A549 (cell line): Measurements from ENCODE around the gene SPRR2B. TPM values are rescaled to one million over a fixed set of nuclear protein-coding genes. Genes with fewer than 3 reads are reported as not detected.
A peak's percentile ranks its signal among the peaks of the same experiment; 100 is the strongest.

ENCODE experiments used
- ATAC-seq, 2 experiments: fragments of 200-7000 bp in 1 of 2; fragments of >200 bp in 1 of 2; cut with Nextera tagmentation in 1 of 2; cut with Tn5 transposase in 1 of 2; 3 replicates each; pipeline versions ENCODE4 v1.8.0 to v1.9.1; 2018 to 2020; ENCODE audit warnings: mild to moderate bottlenecking in 1 of 2, moderate library complexity in 1 of 2
- CTCF ChIA-PET: fragments of 300-600 bp; sonication (Branson Sonifier 250); formaldehyde crosslinking; extraction: SDS; loops from one replicate; lab custom pipeline; 2021; ENCODE audit warnings: antibody characterized with exemption, inconsistent platforms; lab: Yijun Ruan, JAX
- POLR2A ChIA-PET: fragments of 350-600 bp; formaldehyde crosslinking; extraction: SDS; loops from one replicate; lab custom pipeline; 2021; ENCODE audit warnings: antibody characterized with exemption, inconsistent platforms; lab: Yijun Ruan, JAX
- DNase-seq, 2 experiments: peaks; one replicate each; pipeline versions ENCODE4 v3.0.0 to v3.0.0-alpha.2; 2011 to 2016; ENCODE audit warnings: low read depth in 1 of 2, low spot score in 1 of 2
- FAIRE-seq: peaks from 2 replicates; lab custom pipeline; 2011; peaks lifted over from hg19 to GRCh38; lab: Jason Lieb, UNC
- H3K27ac ChIP-seq, 2 experiments: fragments of >200 bp; sonication (Bioruptor Twin); formaldehyde crosslinking; 3 replicates each; pipeline ENCODE4 v1.5.1; 2016 to 2017
- H3K4me1 ChIP-seq: fragments of >200 bp; sonication (Bioruptor Twin); formaldehyde crosslinking; 3 replicates; pipeline ENCODE4 v1.6.1; 2016
- H3K4me2 ChIP-seq: fragments of >200 bp; sonication (Bioruptor Twin); formaldehyde crosslinking; 3 replicates; pipeline ENCODE4 v1.6.1; 2016
- H3K4me3 ChIP-seq: fragments of >200 bp; sonication (Bioruptor Twin); formaldehyde crosslinking; 3 replicates; pipeline ENCODE4 v1.5.1; 2016
- H3K9me3 ChIP-seq: fragments of >200 bp; sonication (Bioruptor Twin); formaldehyde crosslinking; 3 replicates; pipeline ENCODE4 v1.6.1; 2016
- CTCF ChIP-seq: fragments of >200 bp; sonication (Bioruptor Twin); formaldehyde crosslinking; IDR thresholded peaks from 3 replicates; pipeline ENCODE4 v1.5.1; 2016
- EHF ChIP-seq: fragments of 250-450 bp; sonication (Bioruptor Pico); IDR thresholded peaks from 2 replicates; pipeline ENCODE4 v1.5.0; 2020; ENCODE audit warnings: mild to moderate bottlenecking
- ELK1 ChIP-seq: fragments of 150-350 bp; IDR thresholded peaks from 2 replicates; pipeline ENCODE4 v1.6.1; 2014; ENCODE audit warnings: low read depth, mild to moderate bottlenecking, low read length
- FOSL2 ChIP-seq, 2 experiments: fragments of 450-650 bp in 1 of 2; fragments of >200 bp in 1 of 2; sonication (Bioruptor Twin) in 1 of 2; formaldehyde crosslinking; IDR thresholded peaks; 2 replicates each; pipeline versions ENCODE4 v1.5.0 to v1.6.1; 2016 to 2020; ENCODE audit warnings: mild to moderate bottlenecking in 1 of 2, moderate library complexity in 1 of 2
- FOXS1 ChIP-seq: fragments of 250-450 bp; sonication (Bioruptor Pico); IDR thresholded peaks from 2 replicates; pipeline ENCODE4 v1.5.0; 2020; ENCODE audit warnings: mild to moderate bottlenecking, moderate library complexity
- HES2 ChIP-seq: fragments of >200 bp; sonication (Bioruptor Twin); formaldehyde crosslinking; IDR thresholded peaks from 2 replicates; pipeline ENCODE4 v1.6.1; 2016
- HOXB13 ChIP-seq: fragments of 250-450 bp; sonication (Bioruptor Pico); IDR thresholded peaks from 2 replicates; pipeline ENCODE4 v1.5.0; 2020; ENCODE audit warnings: low read depth, mild to moderate bottlenecking, moderate library complexity
- KDM1A ChIP-seq: fragments of 200-600 bp; sonication (generic); IDR thresholded peaks from 2 replicates; pipeline ENCODE4 v1.6.1; 2016; ENCODE audit warnings: low read depth, mild to moderate bottlenecking
- MAFK ChIP-seq: fragments of 450-650 bp; IDR thresholded peaks from 2 replicates; pipeline ENCODE4 v1.6.1; 2014; ENCODE audit not compliant: partially characterized antibody
- MAZ ChIP-seq: fragments of 150-350 bp; IDR thresholded peaks from 2 replicates; pipeline ENCODE4 v1.6.1; 2014; ENCODE audit warnings: antibody characterized with exemption, low read depth, low read length, borderline replicate concordance
- NFE2L2 ChIP-seq: fragments of 150-350 bp; conservative IDR thresholded peaks from 2 replicates; pipeline ENCODE4 v1.6.1; 2014; ENCODE audit warnings: low read length
- RAD21 ChIP-seq, 2 experiments: fragments of >200 bp in 1 of 2; sonication (Bioruptor Twin) in 1 of 2; formaldehyde crosslinking in 1 of 2; IDR thresholded peaks in 1 of 2; conservative IDR thresholded peaks in 1 of 2; 2 replicates in 1 of 2; 3 replicates in 1 of 2; pipeline ENCODE4 v1.6.1; 2012 to 2018; ENCODE audit warnings: inconsistent platforms in 1 of 2
- RARB ChIP-seq: fragments of 250-450 bp; sonication (Bioruptor Pico); IDR thresholded peaks from 2 replicates; pipeline ENCODE4 v1.8.0; 2021; ENCODE audit warnings: mild to moderate bottlenecking, moderate library complexity
- RCOR1 ChIP-seq: fragments of 150-350 bp; IDR thresholded peaks from 2 replicates; pipeline ENCODE4 v1.6.1; 2014; ENCODE audit warnings: antibody characterized with exemption, low read length, low read depth
- RFX5 ChIP-seq: fragments of 450-650 bp; IDR thresholded peaks from 2 replicates; pipeline ENCODE4 v1.7.1; 2014; ENCODE audit warnings: antibody characterized with exemption, mild to moderate bottlenecking, moderate library complexity
- SMC3 ChIP-seq: fragments of >200 bp; sonication (Bioruptor Twin); formaldehyde crosslinking; IDR thresholded peaks from 3 replicates; pipeline ENCODE4 v1.6.1; 2018; ENCODE audit warnings: inconsistent platforms
- ZNF302 ChIP-seq: fragments of 250-450 bp; sonication (Bioruptor Pico); IDR thresholded peaks from 2 replicates; pipeline ENCODE4 v1.9.0; 2021; ENCODE audit warnings: inconsistent platforms, mild to moderate bottlenecking, moderate library complexity
- ZSCAN20 ChIP-seq: fragments of 250-450 bp; sonication (Bioruptor Pico); IDR thresholded peaks from 2 replicates; pipeline ENCODE4 v1.8.0; 2022; ENCODE audit warnings: mild to moderate bottlenecking, moderate library complexity
- WGBS: methylation state at CpG from one replicate; pipeline ENCODE4 v1.1.6; 2017; ENCODE audit errors: missing lambda C conversion rate; 5-methylcytosine and 5-hydroxymethylcytosine counted together
- polyA plus RNA-seq, 4 experiments: library from polyadenylated mRNA; depleted of rRNA in 3 of 4; stranded (reverse); fragments of >200 nt; fragmentation: RNase III in 1 of 4; extraction: RNeasy Plus Mini Kit Qiagen cat#74134 plus additional on column Dnase treatment in 1 of 4; gene quantifications; 2 replicates in 3 of 4; 3 replicates in 1 of 4; pipeline ENCODE4 v1.2.3, GENCODE V29; 2011 to 2017
- TF ChIP-seq, protein P1 (sequence below): IDR thresholded peaks from 2 replicates; pipeline ENCODE4 v1.6.1; 2012
- TF ChIP-seq, protein P2 (sequence below): fragments of 450-650 bp; IDR thresholded peaks from 2 replicates; pipeline ENCODE4 v1.6.1; 2014; ENCODE audit warnings: antibody characterized with exemption

SPRR2B gene
- polyA plus RNA-seq, 2 of the 4 experiments (the other 2 are of a cell fraction): not detected

DNA sequence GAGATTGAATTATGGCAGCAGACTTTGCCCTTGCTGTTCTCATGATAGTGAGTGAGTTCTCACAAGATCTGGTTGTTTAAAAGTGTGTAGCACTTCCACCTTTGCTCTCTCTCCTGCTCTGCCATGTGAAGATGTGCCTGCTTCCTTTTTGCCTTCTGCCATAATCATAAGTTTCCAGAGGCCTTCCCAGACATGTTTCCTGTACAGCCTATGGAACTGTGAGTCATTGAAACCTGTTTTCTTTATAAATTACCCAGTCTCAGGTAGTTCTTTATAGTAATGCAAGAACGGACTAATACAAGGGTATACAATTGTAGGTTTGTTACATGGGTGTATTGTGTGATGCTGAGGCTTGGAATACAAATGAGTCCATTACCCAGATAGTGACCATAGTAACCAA is 36.2 kb downstream of the SPRR2B start:
- Histone ChIP-seq H3K27ac (no peak overlapping the region), H3K9me3 (no peaks in the 10 kb centered on the region), H3K4me1 (no peaks in the 10 kb centered on the region)
- POLR2A ChIA-PET: no interaction called here
- ATAC-seq (no peak), DNase-seq (no peak)
- CTCF ChIA-PET: no interaction called here
- WGBS: 0% methylated on average over 1 of the region's 1 CpG
- TF ChIP-seq EHF (no peak), SMC3 (no peak), HES2 (no peak), KDM1A (no peak), MAZ (no peak), NFE2L2 (no peak), RCOR1 (no peak), RARB (no peak), MAFK (no peak), RFX5 (no peak), ZSCAN20 (CRISPR knock-in tag) (no peak), FOXS1 (CRISPR knock-in tag) (no peak), ZNF302 (CRISPR knock-in tag) (no peak), HOXB13 (CRISPR knock-in tag) (no peak), CTCF (no peak), ELK1 (no peak)
- TF ChIP-seq, protein P1, sequence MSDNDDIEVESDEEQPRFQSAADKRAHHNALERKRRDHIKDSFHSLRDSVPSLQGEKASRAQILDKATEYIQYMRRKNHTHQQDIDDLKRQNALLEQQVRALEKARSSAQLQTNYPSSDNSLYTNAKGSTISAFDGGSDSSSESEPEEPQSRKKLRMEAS: no peak
- TF ChIP-seq, protein P2, sequence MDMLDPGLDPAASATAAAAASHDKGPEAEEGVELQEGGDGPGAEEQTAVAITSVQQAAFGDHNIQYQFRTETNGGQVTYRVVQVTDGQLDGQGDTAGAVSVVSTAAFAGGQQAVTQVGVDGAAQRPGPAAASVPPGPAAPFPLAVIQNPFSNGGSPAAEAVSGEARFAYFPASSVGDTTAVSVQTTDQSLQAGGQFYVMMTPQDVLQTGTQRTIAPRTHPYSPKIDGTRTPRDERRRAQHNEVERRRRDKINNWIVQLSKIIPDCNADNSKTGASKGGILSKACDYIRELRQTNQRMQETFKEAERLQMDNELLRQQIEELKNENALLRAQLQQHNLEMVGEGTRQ: no peak
- TF ChIP-seq, all 56 proteins: peak for 0
- Histone ChIP-seq H3K4me2 (no peak overlapping the region), H3K4me3 (no peak overlapping the region)
- no peak for FAIRE-seq

DNA sequence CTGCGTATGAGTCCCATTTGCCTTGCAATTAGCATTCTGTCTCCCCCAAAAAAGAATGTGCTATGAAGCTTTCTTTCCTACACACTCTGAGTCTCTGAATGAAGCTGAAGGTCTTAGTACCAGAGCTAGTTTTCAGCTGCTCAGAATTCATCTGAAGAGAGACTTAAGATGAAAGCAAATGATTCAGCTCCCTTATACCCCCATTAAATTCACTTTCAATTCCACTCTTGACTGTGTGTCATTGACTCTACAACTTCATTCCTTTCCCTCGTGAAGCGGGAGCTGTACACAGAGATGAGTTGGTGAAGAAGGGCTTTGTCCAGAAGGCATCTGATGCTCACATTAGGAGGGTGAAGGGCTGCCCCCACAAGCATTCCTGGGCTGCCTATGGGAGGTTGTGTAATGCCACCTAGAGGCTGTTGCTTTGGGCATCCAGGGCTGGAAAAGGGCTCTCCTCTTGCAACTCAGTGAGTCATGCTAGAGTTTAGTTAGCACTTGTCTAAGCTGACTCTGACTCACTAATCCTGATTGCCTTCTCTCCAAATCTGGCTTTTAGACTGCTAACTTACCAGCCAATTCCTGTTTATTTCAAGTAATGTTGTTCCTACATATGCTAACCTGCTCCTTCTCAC is 38.6 kb downstream of the SPRR2B start:
- FAIRE-seq: no peak
- H3K9me3 ChIP-seq: no peaks in the 10 kb centered on the region
- DNase-seq: peak; percentile 23 to 44
- 21% methylated on average over 3 of the region's 3 CpGs for WGBS
- H3K4me1 ChIP-seq: no peaks in the 10 kb centered on the region
- H3K4me2 ChIP-seq: no peak overlapping the region
- ATAC-seq: peak; percentile 97 to 99
- POLR2A ChIA-PET: no interaction called here
- H3K4me3 ChIP-seq: no peak overlapping the region
- TF ChIP-seq CTCF (peak; percentile 21; the same call in 2 of the 3 replicates), ELK1 (no peak), RAD21 (conservative IDR thresholded peaks at IDR 0.05 in 1 of 2, IDR thresholded peaks at IDR 0.05 in 1 of 2) (peak; percentile 26 to 36; a peak in 2 of 5 replicates), FOSL2 (IDR thresholded peaks at IDR 0.05) (no peak), FOSL2 (CRISPR knock-in tag; IDR thresholded peaks at IDR 0.05) (peak; percentile 53; the same call in 1 of the 2 replicates)
- CTCF ChIA-PET: interaction anchor here (0.7 to 2.0 kb wide), 7 partner anchors 9 to 195 kb away, joined by 3 to 11 read pairs (median 4); partner anchors contain the start of gene SPRR2A
- no peak overlapping the region for H3K27ac ChIP-seq
